Lung microvascular endothelial cell (primary cell): ENCODE measurements around the gene SLC36A4. TPM values are rescaled to one million over a fixed set of nuclear protein-coding genes. Genes with fewer than 3 reads are reported as not detected.
"Not testable (repeated sequence)": the region's sequence is repeated elsewhere in the genome, so short reads cannot be mapped to it uniquely, and the experiment has no call there.

ENCODE experiments used
- DNase-seq, 2 donors: peaks; one replicate each; pipeline versions ENCODE4 v3.0.0 to v3.0.0-alpha.2; 2010; ENCODE audit warnings: low read depth in 2 of 2
- total RNA-seq: library from RNA; depleted of rRNA; stranded (reverse); fragments of >200 nt; gene quantifications from 2 replicates; pipeline ENCODE4 v1.2.1, GENCODE V29; 2014

SLC36A4 gene
- total RNA-seq = 3.7 and 3.8 TPM in 2 replicates

DNA sequence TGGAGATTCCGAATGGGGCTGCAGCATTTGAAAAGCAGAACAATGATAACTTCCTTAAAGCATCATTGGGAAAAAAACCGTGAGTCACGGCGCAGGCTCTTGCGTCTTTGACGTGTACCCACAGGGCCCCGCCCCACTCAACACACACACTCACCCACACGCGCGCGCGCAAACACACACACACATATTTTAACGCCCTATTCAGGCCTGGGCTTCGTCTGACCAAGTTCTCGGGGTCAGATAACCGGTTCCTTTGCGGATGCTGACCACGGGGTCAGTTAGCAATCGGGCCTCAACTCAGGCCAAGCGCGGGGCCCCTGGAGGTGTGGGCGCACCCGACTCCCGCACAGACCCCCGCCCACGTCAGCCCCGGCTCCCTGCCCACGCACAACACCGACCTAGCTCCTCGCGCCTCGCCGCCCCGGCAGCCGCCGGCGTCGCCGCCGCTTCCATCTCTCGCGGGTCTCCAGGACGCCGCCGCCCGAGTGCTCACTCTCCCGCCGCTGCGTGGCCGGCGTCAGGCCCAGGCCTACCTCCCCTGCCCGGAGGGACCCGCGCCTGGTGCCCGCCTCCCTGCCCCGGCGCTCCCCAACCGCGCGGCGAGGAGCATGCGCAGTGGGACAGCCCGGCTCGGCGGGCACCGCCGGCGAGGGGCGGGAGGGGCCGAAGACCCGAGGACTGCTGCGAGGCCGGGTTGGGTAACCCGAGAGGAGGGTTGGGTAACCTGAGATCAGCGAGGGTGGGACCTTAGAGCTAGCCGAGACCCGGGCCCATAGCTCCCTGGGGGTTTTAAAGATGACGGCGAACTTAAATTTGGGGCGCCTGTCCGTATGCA lies at the start of gene SLC36A4:
TSS of gene SLC36A4 (minus strand) at position 612 of the 835 bp plus-strand sequence. CDS start at position 453, 159 bp downstream.
- peak; percentile 90 to 97 for DNase-seq

- not testable (repeated sequence) for DNase-seq
These were observed 49.0 kb upstream of the SLC36A4 start for GRCh38 chr11:93246790-93247189.

DNA sequence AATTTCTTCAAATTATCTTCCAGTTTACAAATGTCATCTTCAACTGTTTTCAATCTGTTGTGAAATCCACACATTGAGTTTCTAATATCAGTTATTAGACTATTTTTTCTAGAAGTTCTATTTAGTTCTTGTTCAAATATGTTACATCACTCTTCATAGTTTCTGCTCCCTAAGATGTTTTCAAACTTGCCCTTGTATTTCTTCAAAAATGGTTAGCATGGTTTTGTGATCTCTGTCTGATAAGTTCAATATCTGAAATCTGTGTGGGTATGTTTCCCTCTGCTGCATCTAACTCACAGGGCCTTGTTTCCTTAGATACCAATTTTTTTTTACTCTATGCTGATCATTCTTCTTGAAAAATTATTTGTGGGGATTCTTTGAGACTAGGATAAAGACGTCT lies 46.2 kb upstream of the SLC36A4 start:
- no peak for DNase-seq

- no peak for DNase-seq
These were observed 42.2 kb upstream of the SLC36A4 start for GRCh38 chr11:93239966-93240365.

- DNase-seq = no peak
These were observed 41.2 kb upstream of the SLC36A4 start for GRCh38 chr11:93238956-93239355.

DNA sequence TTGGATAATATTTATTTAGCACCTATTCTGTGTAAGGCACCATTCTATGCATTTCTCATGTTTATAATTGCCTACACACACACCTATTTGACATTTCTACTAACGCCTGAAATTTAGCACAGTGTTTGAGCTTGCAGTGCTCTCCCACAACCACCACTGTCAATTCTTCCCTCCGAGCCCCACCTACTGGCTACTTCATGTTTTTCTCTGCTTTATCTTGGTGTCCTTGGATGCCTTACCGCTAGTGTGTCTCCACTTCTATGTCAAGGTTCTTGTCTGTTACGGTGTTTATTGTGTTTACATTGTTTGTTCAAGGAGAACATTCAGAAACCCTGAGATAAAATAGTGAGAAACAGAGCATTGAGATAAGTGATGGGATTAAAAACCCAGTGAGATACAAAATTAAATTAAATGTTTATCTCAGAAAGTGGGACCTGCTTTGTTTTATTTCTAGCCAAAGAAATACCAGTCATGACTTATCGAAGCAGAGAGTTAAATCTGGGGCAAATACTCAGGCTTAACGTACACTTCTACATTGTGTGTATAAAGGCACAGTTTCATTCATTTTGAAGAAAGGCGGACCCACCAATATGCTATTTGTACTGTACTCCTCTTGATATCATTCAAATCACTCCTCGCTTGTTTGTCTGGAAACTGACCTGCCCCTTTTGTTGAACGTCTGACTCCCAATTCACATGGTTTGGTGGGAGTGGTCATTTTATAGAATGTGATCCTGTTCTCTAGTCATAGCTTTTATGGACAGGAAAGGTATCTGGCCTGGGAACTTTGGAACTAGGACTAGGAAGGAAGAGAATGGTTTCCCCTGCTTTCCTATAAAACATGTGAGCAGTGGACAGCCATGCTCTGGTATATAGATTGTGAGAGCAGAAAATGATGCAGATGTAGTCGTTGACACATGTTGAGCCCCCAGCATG lies 39.2 kb upstream of the SLC36A4 start:
- peak; percentile 39 to 56 for DNase-seq

DNA sequence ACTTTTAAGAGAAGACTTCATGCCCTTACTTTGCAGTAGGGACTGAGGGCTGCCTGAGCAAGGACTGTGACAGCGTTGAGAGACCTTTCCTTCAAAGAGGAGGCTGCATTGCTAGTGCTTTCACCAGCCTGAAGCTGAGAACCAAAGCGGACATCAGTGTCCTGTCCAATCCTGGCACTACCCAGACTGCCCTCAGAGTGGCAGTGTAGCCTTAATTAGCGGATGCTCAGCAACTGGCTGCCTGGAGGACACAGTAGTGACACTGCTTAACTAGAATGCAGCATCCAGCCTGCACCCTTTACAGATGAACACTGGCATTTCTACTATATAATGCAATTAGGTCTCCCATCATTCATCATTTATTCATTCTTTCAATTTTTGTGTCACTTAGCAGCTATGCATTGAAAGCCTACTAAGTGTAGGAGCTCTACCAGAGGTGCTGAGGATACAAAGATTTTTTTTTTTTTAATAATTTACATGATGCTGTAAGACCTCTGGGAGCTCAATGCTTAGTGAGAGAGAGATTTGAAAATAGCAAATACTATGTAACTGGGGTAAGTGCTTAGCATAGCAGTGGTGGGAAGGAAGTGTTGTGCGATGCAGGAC lies 36.9 kb upstream of the SLC36A4 start:
- DNase-seq = peak; percentile 77 to 86

- no peak for DNase-seq
These were observed 32.1 kb upstream of the SLC36A4 start for GRCh38 chr11:93229876-93230275.

GRCh38 chr11:93225662-93226061 lies 27.9 kb upstream of the SLC36A4 start:
- DNase-seq = peak; percentile 24 to 35

DNA sequence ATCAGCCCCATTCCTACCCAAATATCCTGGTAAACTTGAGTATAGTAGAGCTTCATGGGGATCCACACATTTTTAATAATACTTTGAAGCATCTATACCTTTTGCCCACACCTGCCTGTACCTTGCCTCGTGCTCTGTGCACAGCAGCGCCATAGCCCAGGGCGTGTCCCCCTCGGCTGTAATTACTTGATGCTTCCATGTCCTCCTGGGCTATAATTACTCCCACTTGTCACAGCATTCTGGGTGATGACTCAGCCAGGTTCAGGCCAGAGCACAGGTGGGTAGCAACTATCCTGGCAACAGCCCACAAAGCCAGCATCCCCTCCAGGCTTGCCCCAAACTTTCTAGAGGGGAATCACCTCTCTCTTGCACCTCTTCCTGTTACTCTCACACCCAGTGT lies 23.7 kb upstream of the SLC36A4 start:
- DNase-seq = no peak

DNA sequence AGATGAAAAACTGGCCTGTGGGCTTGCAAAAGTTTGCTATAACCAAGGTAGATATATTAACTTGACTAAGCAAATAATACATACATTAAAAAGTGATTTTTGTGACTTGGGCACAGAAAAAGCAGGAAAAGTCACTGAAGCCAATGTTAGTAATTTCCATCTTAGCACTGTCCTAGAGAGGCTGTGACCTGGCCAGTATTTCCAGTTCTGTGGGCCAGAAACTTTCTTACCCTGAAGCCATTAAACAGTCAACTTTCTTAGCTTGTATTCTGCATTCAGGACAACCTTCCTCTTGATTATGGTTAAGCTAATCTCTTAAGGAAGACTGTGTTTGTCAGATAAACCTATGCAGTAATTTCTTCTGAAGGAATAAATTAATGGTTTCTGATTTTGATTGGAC lies 22.3 kb upstream of the SLC36A4 start:
- DNase-seq = no peak

- DNase-seq = no peak
These were observed 21.6 kb upstream of the SLC36A4 start for GRCh38 chr11:93219440-93219839.

- DNase-seq = no peak
These were observed 18.8 kb upstream of the SLC36A4 start for GRCh38 chr11:93216511-93217101.

DNA sequence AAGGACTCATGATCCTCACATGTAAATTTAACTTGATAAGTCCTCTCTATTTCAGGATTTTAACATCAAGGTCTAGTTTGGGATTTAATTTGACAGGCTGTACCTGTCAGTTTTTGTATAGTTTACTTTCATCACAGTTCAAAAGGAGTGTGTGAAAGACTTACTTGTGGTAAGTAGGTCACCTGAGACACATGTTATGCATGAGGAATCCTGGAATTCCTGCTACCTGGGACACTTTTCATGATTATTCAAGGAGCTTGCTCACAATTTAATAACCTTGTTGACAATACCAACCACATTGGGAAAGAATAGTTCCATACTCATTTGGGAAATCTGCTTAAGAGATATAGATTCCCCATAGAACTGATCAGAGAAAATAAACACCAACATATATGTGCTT lies 15.8 kb upstream of the SLC36A4 start:
- DNase-seq = no peak

- no peak for DNase-seq
These were observed 14.3 kb upstream of the SLC36A4 start for GRCh38 chr11:93212094-93212493.

DNA sequence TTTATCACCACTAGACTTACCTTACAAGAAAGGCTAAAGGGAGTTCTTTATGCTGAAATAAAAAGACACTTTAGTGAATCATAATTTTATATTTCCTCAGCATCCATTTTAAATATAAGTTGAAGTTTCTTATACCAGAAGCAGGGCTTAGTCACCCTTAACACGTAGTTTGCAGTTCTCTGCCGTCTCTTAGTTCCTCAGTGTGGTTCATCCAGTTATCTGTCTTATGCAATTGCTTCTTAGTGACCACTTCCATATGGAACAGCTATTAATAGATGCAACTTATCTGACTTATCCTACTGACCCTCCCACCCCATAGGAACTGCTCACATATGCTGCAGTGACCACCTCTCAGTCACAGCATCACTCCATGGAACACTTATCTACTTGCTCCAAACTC lies 11.7 kb upstream of the SLC36A4 start:
- DNase-seq = no peak

DNA sequence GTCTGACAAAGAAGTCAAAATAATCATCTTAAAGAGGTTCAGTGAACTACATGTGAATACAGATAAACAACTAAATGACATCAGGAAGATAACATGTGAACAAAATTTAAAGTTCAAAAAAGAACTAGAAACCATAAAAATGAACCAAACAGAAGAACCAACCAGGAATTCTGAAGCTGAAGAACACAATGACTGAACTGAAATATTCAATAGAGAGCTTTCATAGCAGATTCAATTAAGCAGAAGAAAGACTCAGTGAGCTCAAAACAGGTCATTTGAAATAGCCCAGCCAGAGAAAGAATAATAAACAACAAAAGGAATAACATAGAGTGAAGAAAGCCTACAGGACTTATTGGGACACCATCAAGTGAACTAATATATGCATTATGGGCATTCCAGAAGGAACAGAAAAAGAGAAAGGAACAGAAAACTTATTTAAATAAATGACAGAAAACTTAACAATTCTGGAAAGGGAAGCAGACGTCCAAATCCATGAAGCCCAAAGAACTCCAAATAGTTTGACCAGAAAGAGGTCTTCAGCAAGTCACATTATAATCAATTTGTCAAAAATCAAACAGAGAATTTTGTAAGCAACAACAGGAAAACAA lies 11.0 kb upstream of the SLC36A4 start:
- DNase-seq = no peak

DNA sequence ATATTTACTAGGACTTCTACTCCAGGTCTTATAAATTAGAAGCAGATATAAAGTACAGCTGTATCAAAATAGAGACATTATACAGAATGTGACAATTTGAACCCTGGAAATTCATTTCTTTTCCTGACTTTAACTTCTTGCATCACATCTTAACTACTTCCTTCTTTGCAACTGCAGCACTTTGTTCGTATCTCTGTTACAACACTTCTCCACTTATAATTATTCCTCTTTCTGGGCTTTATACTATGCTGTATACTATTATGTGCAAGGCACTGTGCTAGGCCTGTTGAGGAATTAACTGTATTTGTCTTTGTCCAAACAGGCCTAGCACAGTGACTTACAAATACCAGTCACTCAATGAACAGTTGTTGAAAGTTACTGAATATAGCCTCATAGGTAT lies 1.8 kb upstream of the SLC36A4 start:
- DNase-seq = no peak

DNA sequence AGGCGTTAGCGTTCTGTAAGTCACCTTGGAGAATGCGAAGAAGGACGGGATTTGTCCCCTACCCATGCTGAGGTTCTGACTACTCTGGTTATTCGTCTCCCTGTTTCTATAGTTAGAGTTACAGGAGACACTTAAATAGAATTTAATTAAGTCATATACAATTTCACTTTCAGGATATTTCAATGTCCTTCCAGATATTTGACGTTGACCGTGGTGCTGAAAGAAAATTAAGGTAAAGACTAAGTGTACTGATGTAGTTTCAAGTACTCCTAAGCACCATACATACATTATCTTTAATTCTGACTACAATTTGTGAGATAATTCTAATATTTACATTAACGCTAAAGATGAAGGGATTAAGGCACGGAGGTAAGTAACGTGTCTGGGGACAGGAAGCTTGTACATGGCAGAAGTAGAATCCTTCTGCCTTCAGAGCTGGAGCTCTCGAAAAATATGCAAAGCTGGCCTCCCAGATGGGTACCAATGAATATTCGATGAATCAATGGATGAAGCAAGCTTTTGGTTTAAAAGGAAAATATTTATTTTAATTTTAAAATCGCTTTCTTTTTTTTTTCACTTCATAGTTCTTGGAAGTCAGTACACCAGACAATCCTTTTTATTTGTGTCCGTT lies 539 bp upstream of the SLC36A4 start:
- peak; percentile 22 to 48 for DNase-seq

DNA sequence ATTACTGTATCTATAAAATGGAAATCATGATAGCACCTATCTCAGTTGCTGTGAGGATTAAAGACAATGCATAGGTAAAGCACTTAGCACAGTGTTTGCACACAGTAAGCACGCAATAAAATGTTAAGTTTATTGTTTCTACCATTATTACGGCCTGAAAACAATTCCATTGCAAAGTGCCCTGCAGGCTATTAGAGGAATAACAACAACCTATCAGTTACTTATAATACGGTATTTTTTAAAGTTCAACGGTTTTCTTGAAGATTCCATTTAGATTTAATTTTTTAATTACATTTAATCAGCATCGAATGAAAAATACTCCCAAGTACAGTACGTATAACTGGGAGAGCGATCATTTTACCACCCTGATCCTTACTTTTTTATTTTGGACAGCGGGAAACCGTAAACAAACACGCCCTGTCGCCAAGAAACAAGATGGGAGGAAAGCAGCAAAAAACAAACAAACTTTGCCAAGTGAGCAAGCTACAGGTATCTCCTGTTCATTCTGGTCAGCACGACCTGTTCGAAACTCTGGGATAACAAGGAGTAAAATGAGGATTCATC lies 893 bp downstream of the SLC36A4 start:
- peak in 1 of 2 donors; percentile 26 for DNase-seq
